Neural cell (in vitro differentiated cells): ENCODE data around the gene PPP6R1.

ENCODE experiments used
- EZH2 ChIP-seq: fragments of 200-600, 300-800 bp; shearing (Covaris generic), sonication (generic); IDR thresholded peaks from 2 replicates; pipeline ENCODE4 v1.6.1; 2014; ENCODE audit warnings: antibody characterized with exemption, low read length, borderline replicate concordance, mild to moderate bottlenecking; ENCODE audit not compliant: insufficient read depth, poor library complexity, severe bottlenecking
- RAD21 ChIP-seq: fragments of 450-650 bp; conservative IDR thresholded peaks from 2 replicates; pipeline ENCODE4 v1.6.1; 2014; ENCODE audit warnings: antibody characterized with exemption, mild to moderate bottlenecking, moderate library complexity
- TAF1 ChIP-seq: IDR thresholded peaks from 2 replicates; pipeline ENCODE4 v1.6.1; 2012; ENCODE audit warnings: low read depth
- TF ChIP-seq, protein P1 (sequence below): fragments of 450-650 bp; IDR thresholded peaks from 2 replicates; pipeline ENCODE4 v1.5.1; 2014; ENCODE audit warnings: antibody characterized with exemption, mild to moderate bottlenecking, moderate library complexity; ENCODE audit not compliant: poor library complexity, severe bottlenecking

DNA sequence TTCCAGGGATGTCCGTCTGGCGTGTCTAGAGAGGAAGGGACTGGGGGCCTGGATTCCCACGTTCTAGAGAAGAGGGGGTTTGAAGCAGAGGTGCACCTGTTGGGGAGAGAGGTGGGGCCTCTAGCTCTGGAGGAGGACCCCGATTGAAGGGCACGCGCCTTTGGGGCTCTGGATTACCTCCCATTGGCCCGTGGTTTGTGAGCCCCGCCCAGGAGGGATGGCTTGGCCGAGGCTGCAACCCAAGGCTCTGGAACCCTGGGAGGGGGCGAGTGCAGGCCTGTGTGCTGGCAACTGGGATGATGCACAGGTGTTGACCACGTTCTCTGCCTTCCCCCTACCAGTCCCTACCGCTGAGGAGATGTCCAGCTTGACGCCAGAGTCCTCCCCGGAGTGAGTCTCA is 46.2 kb upstream of the PPP6R1 start:
- TF ChIP-seq, protein P1, sequence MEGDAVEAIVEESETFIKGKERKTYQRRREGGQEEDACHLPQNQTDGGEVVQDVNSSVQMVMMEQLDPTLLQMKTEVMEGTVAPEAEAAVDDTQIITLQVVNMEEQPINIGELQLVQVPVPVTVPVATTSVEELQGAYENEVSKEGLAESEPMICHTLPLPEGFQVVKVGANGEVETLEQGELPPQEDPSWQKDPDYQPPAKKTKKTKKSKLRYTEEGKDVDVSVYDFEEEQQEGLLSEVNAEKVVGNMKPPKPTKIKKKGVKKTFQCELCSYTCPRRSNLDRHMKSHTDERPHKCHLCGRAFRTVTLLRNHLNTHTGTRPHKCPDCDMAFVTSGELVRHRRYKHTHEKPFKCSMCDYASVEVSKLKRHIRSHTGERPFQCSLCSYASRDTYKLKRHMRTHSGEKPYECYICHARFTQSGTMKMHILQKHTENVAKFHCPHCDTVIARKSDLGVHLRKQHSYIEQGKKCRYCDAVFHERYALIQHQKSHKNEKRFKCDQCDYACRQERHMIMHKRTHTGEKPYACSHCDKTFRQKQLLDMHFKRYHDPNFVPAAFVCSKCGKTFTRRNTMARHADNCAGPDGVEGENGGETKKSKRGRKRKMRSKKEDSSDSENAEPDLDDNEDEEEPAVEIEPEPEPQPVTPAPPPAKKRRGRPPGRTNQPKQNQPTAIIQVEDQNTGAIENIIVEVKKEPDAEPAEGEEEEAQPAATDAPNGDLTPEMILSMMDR = no peak
- TF ChIP-seq RAD21 = no peak
- no peak for TF ChIP-seq EZH2
- TF ChIP-seq TAF1 = no peak
